ENCODE results near the gene SYTL3. TPM values are rescaled to one million over a fixed set of nuclear protein-coding genes. Genes with fewer than 3 reads are reported as not detected.

Gene SYTL3
- total and polyA plus RNA-seq, 2 of the 8 experiments (the other 6 are each of a cell fraction or from before 2014, with no cell fraction given): 0.27 to 0.99 TPM

- Histone ChIP-seq H2AK5ac (ENCODE audit: low read depth, low read length) (no peak overlapping the region), H3K23me2 (ENCODE audit: low read depth, low read length) (no peaks in the 10 kb centered on the region), H3K79me1 (ENCODE audit: low read depth, low read length) (no peaks in the 10 kb centered on the region; the same call in 1 of the 2 replicates), H3K27me3 (replicated peaks in 1 of 4; ENCODE audit: control insufficient read depth in 3 of 4, extremely low read depth in 1 of 4, insufficient read depth in 3 of 4, low read length in 3 of 4) (no peaks in the 10 kb centered on the region), H2BK5ac (ENCODE audit: low read depth, low read length) (no peak overlapping the region), H4K5ac (ENCODE audit: insufficient read length, low read depth, low read length) (no peak overlapping the region), H3K14ac (ENCODE audit: insufficient read length) (no peak overlapping the region), H2BK120ac (replicated peaks; ENCODE audit: low read depth, low read length) (no peak overlapping the region), H3K36me3 (ENCODE audit: control insufficient read depth in 2 of 4, insufficient read depth in 4 of 4, low read length in 3 of 4) (peaks cover 2 to 25% (median 7%) of the 10 kb centered on the region in 4 experiments; a peak in 5 of 8 replicates), H2BK15ac (ENCODE audit: low read length) (no peak overlapping the region), H3K79me2 (ENCODE audit: control insufficient read depth in 1 of 2, insufficient read depth in 2 of 2, low read length in 2 of 2) (no peaks in the 10 kb centered on the region), H4K8ac (ENCODE audit: extremely low read depth, insufficient read depth, low read length) (no peak overlapping the region), H3K4me3 (ENCODE audit: extremely low read depth in 1 of 4, insufficient read depth in 2 of 4, low read depth in 3 of 4, low read length in 4 of 4) (no peak overlapping the region), H3K23ac (ENCODE audit: insufficient read length) (no peak overlapping the region), H3K27ac (ENCODE audit: low read depth, low read length) (no peak overlapping the region), H3K4ac (replicated peaks; ENCODE audit: insufficient read length, low read depth, low read length) (no peak overlapping the region), H2BK20ac (ENCODE audit: low read length) (no peak overlapping the region), H2AFZ (ENCODE audit: low read length) (no peak overlapping the region), H3K18ac (ENCODE audit: extremely low read depth, low read length) (no peak overlapping the region), H3K56ac (replicated peaks; ENCODE audit: insufficient read length, low read depth, low read length) (no peak overlapping the region), H4K20me1 (replicated peaks in 1 of 2; ENCODE audit: control insufficient read depth in 1 of 2, insufficient read depth in 2 of 2, low read length in 2 of 2) (peaks cover 2 to 3% of the 10 kb centered on the region in 2 experiments), H4K91ac (replicated peaks; ENCODE audit: insufficient read length, low read length) (no peak overlapping the region), H3K4me2 (ENCODE audit: insufficient read depth in 1 of 2, low read depth in 2 of 2, low read length in 2 of 2) (no peak overlapping the region), H2BK12ac (ENCODE audit: low read depth, low read length) (no peak overlapping the region), H3K9me3 (ENCODE audit: insufficient read depth in 2 of 2, low read depth in 1 of 2, low read length in 1 of 2) (no peaks in the 10 kb centered on the region), H3K9ac (replicated peaks in 1 of 4; ENCODE audit: extremely low read depth in 1 of 4, low read depth in 3 of 4, low read length in 3 of 4) (no peak overlapping the region), H3K4me1 (replicated peaks in 1 of 4; ENCODE audit: control insufficient read depth in 3 of 4, insufficient read depth in 4 of 4, low read length in 3 of 4) (no peaks in the 10 kb centered on the region; a peak in 1 of 7 replicates)
- ChIA-PET POLR2A (ENCODE audit: partially characterized antibody) (interaction anchor here (1.9 kb wide), 1 partner anchor 9 kb away, joined by 6 read pairs; no protein-coding TSS in a partner anchor), CTCF (ENCODE audit: partially characterized antibody) (interaction anchor here (0.7 to 1.5 kb wide), 4 partner anchors 9 to 71 kb away, joined by 3 to 6 read pairs (median 4); no protein-coding TSS in a partner anchor)
- DNase-seq (ENCODE audit: low read depth in 1 of 2, low spot score in 2 of 2) (peak in 1 of 2 experiments; percentile 35), FAIRE-seq (no peak)
- 94% methylated on average over 17 of the region's 17 CpGs; no CpG with 5 or more reads in 1 of the 2 experiments for WGBS, 2 experiments (ENCODE audit: extremely low coverage in 1 of 2, insufficient coverage in 1 of 2, insufficient read length in 1 of 2, insufficient replicate concordance in 2 of 2, low coverage in 1 of 2, low lambda C conversion rate in 2 of 2, missing lambda C conversion rate in 1 of 2)
- TF ChIP-seq BCL11A (IDR thresholded peaks at IDR 0.05; ENCODE audit: low read depth in 2 of 2, low read length in 2 of 2): no peak
- TF ChIP-seq TAF7 (optimal IDR thresholded peaks at IDR 0.05; ENCODE audit: borderline replicate concordance, low read depth, low read length): no peak
- no peak for TF ChIP-seq CEBPB (IDR thresholded peaks at IDR 0.05; ENCODE audit: low read depth, low read length)
- TF ChIP-seq KDM5A (IDR thresholded peaks at IDR 0.05; ENCODE audit: low read length): no peak
- TF ChIP-seq RNF2 (IDR thresholded peaks at IDR 0.05; ENCODE audit: borderline replicate concordance, low read depth, low read length, missing control alignments, poor library complexity, severe bottlenecking): no peak
- TF ChIP-seq CHD2 (IDR thresholded peaks at IDR 0.05; ENCODE audit: low read length): no peak
- TF ChIP-seq SRF (IDR thresholded peaks at IDR 0.05; ENCODE audit: low read depth, low read length): no peak
- TF ChIP-seq CBX8 (IDR thresholded peaks at IDR 0.05; ENCODE audit: borderline replicate concordance, low read depth, low read length): no peak
- TF ChIP-seq PHF8 (conservative IDR thresholded peaks at IDR 0.05; ENCODE audit: low read depth, low read length): no peak
- no peak for TF ChIP-seq KDM1A (IDR thresholded peaks at IDR 0.05; ENCODE audit: borderline replicate concordance, low read length)
- TF ChIP-seq POLR2AphosphoS5 (IDR thresholded peaks at IDR 0.05; ENCODE audit: low read depth, low read length): no peak
- TF ChIP-seq TCF12 (IDR thresholded peaks at IDR 0.05; ENCODE audit: low read depth, low read length): no peak
Observed at GRCh38 chr6:158619922-158620801, 29.7 kb upstream of the SYTL3 start.
